Endothelial cell of hepatic sinusoid (primary cell): Measurements from ENCODE around the gene UBAC2.
"Not testable (repeated sequence)": the region's sequence is repeated elsewhere in the genome, so short reads cannot be mapped to it uniquely, and the experiment has no call there.

Experiments
- in situ Hi-C: cut with HindIII; loops from 2 replicates; pipeline ENCODE4 v1.10.0; 2017; ENCODE audit warnings: low sequenced_read_pairs

UBAC2 gene

GRCh38 chr13:99405966-99406365, 205.3 kb downstream of the UBAC2 start:
- in situ Hi-C loops, result loop anchor here (5.0 kb wide), 1 partner anchor 81 kb away; no protein-coding TSS in a partner anchor

GRCh38 chr13:99406799-99407201, 206.1 kb downstream of the UBAC2 start:
- in situ Hi-C loops, result loop anchor here (5.0 kb wide), 1 partner anchor 81 kb away; no protein-coding TSS in a partner anchor

GRCh38 chr13:99407906-99408702, 207.4 kb downstream of the UBAC2 start:
- in situ Hi-C loops, result loop anchor here (5.0 kb wide), 1 partner anchor 79 kb away; no protein-coding TSS in a partner anchor

GRCh38 chr13:99408703-99409000, 208.0 kb downstream of the UBAC2 start:
- in situ Hi-C loops, result loop anchor here (5.0 kb wide), 1 partner anchor 79 kb away; no protein-coding TSS in a partner anchor

- in situ Hi-C loops, result loop anchor here (5.0 kb wide), 1 partner anchor 78 kb away; no protein-coding TSS in a partner anchor
Observed at GRCh38 chr13:99409461-99410083, 208.9 kb downstream of the UBAC2 start.

- in situ Hi-C loops, result not testable (repeated sequence)
Observed at GRCh38 chr13:99410646-99411475, 210.2 kb downstream of the UBAC2 start.

- in situ Hi-C loops, result no loop called here
Observed at GRCh38 chr13:99412856-99413255, 212.2 kb downstream of the UBAC2 start.

- in situ Hi-C loops, result no loop called here
Observed at GRCh38 chr13:99414048-99414995, 213.7 kb downstream of the UBAC2 start.

- in situ Hi-C loops, result no loop called here
Observed at GRCh38 chr13:99415014-99415650, 214.5 kb downstream of the UBAC2 start.

- in situ Hi-C loops, result no loop called here
Observed at GRCh38 chr13:99415851-99416331, 215.2 kb downstream of the UBAC2 start.

- in situ Hi-C loops, result no loop called here
Observed at GRCh38 chr13:99416411-99417121, 215.9 kb downstream of the UBAC2 start.

GRCh38 chr13:99417201-99418102, 216.8 kb downstream of the UBAC2 start:
- in situ Hi-C loops, result no loop called here

- in situ Hi-C loops, result no loop called here
Observed at GRCh38 chr13:99418103-99418842, 217.6 kb downstream of the UBAC2 start.

- in situ Hi-C loops, result no loop called here
Observed at GRCh38 chr13:99418843-99419140, 218.1 kb downstream of the UBAC2 start.

- in situ Hi-C loops, result no loop called here
Observed at GRCh38 chr13:99419591-99420243, 219.1 kb downstream of the UBAC2 start.

- in situ Hi-C loops, result no loop called here
Observed at GRCh38 chr13:99421271-99421670, 220.6 kb downstream of the UBAC2 start.
